Smooth muscle cell (in vitro differentiated cells): ENCODE measurements around the gene CCL4. TPM values are rescaled to one million over a fixed set of nuclear protein-coding genes. Genes with fewer than 3 reads are reported as not detected.
"Not testable (repeated sequence)": the region's sequence is repeated elsewhere in the genome, so short reads cannot be mapped to it uniquely, and the experiment has no call there.

Source experiments
- DNase-seq: peaks from one replicate; lab custom pipeline; 2025; ENCODE audit not compliant: unreplicated experiment; lab: John Stamatoyannopoulos, UW
- H2AFZ ChIP-seq: fragments of 200-600 bp; sonication (generic); 2 replicates; pipeline ENCODE4 v1.6.0; 2016; ENCODE audit warnings: antibody characterized with exemption, low read depth, mild to moderate bottlenecking
- H3F3A ChIP-seq: fragments of 200-600 bp; sonication (generic); 2 replicates; pipeline ENCODE4 v1.6.0; 2017; ENCODE audit warnings: antibody characterized with exemption, low read depth
- H3K27ac ChIP-seq: fragments of 200-600 bp; sonication (generic); 2 replicates; pipeline ENCODE4 v1.5.1; 2016; ENCODE audit warnings: low read depth, mild to moderate bottlenecking
- H3K27me3 ChIP-seq: fragments of 200-600 bp; sonication (generic); 2 replicates; pipeline ENCODE4 v1.6.1; 2016; ENCODE audit warnings: low read depth, mild to moderate bottlenecking
- H3K36me3 ChIP-seq: fragments of 200-600 bp; sonication (generic); 2 replicates; pipeline ENCODE4 v1.5.1; 2016; ENCODE audit warnings: low read depth
- H3K4me1 ChIP-seq: fragments of 200-600 bp; sonication (generic); 2 replicates; pipeline ENCODE4 v1.5.1; 2016; ENCODE audit warnings: low read depth
- H3K4me2 ChIP-seq: fragments of 200-600 bp; sonication (generic); 2 replicates; pipeline ENCODE4 v1.6.0; 2016; ENCODE audit warnings: mild to moderate bottlenecking
- H3K4me3 ChIP-seq: fragments of 200-600 bp; sonication (generic); 2 replicates; pipeline ENCODE4 v1.5.1; 2016; ENCODE audit warnings: mild to moderate bottlenecking
- H3K79me2 ChIP-seq: fragments of 200-600 bp; sonication (generic); 2 replicates; pipeline ENCODE4 v1.6.0; 2016; ENCODE audit warnings: low read depth, mild to moderate bottlenecking
- H3K9ac ChIP-seq: fragments of 200-600 bp; sonication (generic); 2 replicates; pipeline ENCODE4 v1.6.0; 2016; ENCODE audit warnings: low read depth
- H3K9me3 ChIP-seq: fragments of 200-600 bp; sonication (generic); replicated peaks from 2 replicates; pipeline ENCODE4 v1.5.1; 2016; ENCODE audit warnings: low read depth
- H4K20me1 ChIP-seq: fragments of 200-600 bp; sonication (generic); 2 replicates; pipeline ENCODE4 v1.6.0; 2016; ENCODE audit warnings: low read depth
- WGBS: methylation state at CpG from one replicate; pipeline ENCODE4 v1.1.7; 2016; ENCODE audit warnings: low lambda C conversion rate; 5-methylcytosine and 5-hydroxymethylcytosine counted together
- polyA plus RNA-seq: library from polyadenylated mRNA; unstranded; fragments of >200 nt; fragmentation: Nextera tagmentation; extraction: Ambion mirVana; gene quantifications from 2 replicates; pipeline ENCODE4 v1.2.1, GENCODE V29; 2016
- total RNA-seq: library from RNA; depleted of rRNA; stranded (reverse); fragments of >200 nt; gene quantifications from 2 replicates; pipeline ENCODE4 v1.2.3, GENCODE V29; 2014
- TF ChIP-seq, protein P1 (sequence below): fragments of 200-600 bp; sonication (generic); IDR thresholded peaks from 2 replicates; pipeline ENCODE4 v1.5.1; 2017; ENCODE audit warnings: borderline replicate concordance, mild to moderate bottlenecking, antibody characterized with exemption; ENCODE audit not compliant: insufficient read depth, poor library complexity, severe bottlenecking

CCL4 gene
- total and polyA plus RNA-seq, 2 experiments from 2014 or later = 0.81 TPM; not detected in 1

- TF ChIP-seq, protein P1, sequence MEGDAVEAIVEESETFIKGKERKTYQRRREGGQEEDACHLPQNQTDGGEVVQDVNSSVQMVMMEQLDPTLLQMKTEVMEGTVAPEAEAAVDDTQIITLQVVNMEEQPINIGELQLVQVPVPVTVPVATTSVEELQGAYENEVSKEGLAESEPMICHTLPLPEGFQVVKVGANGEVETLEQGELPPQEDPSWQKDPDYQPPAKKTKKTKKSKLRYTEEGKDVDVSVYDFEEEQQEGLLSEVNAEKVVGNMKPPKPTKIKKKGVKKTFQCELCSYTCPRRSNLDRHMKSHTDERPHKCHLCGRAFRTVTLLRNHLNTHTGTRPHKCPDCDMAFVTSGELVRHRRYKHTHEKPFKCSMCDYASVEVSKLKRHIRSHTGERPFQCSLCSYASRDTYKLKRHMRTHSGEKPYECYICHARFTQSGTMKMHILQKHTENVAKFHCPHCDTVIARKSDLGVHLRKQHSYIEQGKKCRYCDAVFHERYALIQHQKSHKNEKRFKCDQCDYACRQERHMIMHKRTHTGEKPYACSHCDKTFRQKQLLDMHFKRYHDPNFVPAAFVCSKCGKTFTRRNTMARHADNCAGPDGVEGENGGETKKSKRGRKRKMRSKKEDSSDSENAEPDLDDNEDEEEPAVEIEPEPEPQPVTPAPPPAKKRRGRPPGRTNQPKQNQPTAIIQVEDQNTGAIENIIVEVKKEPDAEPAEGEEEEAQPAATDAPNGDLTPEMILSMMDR = no peak
- 81% methylated on average over 2 of the region's 2 CpGs for WGBS
- no peak overlapping the region for H3K9ac ChIP-seq
- no peaks in the 10 kb centered on the region for H3K36me3 ChIP-seq
- H3F3A ChIP-seq = no peaks in the 10 kb centered on the region
- H3K4me2 ChIP-seq = no peak overlapping the region
- no peaks in the 10 kb centered on the region for H3K4me1 ChIP-seq
- H3K27ac ChIP-seq = no peak overlapping the region
- no peaks in the 10 kb centered on the region for H3K79me2 ChIP-seq
- H3K27me3 ChIP-seq = peaks cover 5% of the 10 kb centered on the region
- DNase-seq = no peak
- H2AFZ ChIP-seq = no peak overlapping the region
- no peaks in the 10 kb centered on the region for H4K20me1 ChIP-seq
- H3K9me3 ChIP-seq = no peaks in the 10 kb centered on the region
- H3K4me3 ChIP-seq = no peak overlapping the region
Observed at GRCh38 chr17:36071751-36072150, 31.9 kb upstream of the CCL4 start.

DNA sequence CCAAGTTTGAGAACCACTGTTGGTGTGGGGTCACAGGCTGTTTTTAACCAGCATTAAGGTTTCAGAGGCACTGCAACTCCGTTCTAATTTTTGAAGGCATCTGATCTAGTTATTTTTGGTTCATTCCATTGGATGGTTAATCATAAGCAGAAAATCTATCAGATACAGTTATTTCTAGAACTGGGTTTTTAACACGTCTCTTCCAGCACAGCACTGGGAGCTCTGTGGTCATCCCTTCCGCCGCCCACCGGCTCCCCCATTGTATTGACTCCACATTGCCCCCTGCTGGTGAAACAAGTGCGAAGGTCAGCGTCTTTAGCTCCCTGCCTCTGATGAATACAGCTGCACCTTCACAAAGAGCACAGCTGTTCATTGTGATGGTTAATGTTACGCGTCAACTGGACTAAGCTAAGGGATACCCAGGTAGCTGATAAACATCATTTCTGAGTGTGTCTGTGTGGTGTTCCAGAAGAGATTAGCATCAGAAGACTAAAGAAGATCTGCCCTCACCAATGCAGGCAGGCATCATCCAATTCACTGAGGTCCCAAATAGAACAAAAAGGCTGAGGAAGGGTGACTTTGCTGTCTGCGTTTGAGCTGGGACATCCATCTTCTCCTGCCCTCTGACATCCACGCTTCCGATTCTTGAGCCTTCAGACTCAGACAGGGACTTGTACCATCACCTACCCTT is 31.1 kb upstream of the CCL4 start:
- no peak for DNase-seq
- no peak overlapping the region for H3K4me3 ChIP-seq
- no peaks in the 10 kb centered on the region for H3K4me1 ChIP-seq
- H3K27ac ChIP-seq = no peak overlapping the region
- H3K27me3 ChIP-seq = peaks cover 5% of the 10 kb centered on the region
- no peak overlapping the region for H2AFZ ChIP-seq
- H3K4me2 ChIP-seq = no peak overlapping the region
- H3K9me3 ChIP-seq = no peaks in the 10 kb centered on the region
- TF ChIP-seq, protein P1 = peak; percentile 61
- no peaks in the 10 kb centered on the region for H3K79me2 ChIP-seq
- H4K20me1 ChIP-seq = no peaks in the 10 kb centered on the region
- no peak overlapping the region for H3K9ac ChIP-seq
- H3K36me3 ChIP-seq = no peaks in the 10 kb centered on the region
- no peaks in the 10 kb centered on the region for H3F3A ChIP-seq
- WGBS = 42% methylated on average over 12 of the region's 12 CpGs

GRCh38 chr17:36074365-36074764 is 29.3 kb upstream of the CCL4 start:
- WGBS = 90% methylated on average over 1 of the region's 1 CpG

DNA sequence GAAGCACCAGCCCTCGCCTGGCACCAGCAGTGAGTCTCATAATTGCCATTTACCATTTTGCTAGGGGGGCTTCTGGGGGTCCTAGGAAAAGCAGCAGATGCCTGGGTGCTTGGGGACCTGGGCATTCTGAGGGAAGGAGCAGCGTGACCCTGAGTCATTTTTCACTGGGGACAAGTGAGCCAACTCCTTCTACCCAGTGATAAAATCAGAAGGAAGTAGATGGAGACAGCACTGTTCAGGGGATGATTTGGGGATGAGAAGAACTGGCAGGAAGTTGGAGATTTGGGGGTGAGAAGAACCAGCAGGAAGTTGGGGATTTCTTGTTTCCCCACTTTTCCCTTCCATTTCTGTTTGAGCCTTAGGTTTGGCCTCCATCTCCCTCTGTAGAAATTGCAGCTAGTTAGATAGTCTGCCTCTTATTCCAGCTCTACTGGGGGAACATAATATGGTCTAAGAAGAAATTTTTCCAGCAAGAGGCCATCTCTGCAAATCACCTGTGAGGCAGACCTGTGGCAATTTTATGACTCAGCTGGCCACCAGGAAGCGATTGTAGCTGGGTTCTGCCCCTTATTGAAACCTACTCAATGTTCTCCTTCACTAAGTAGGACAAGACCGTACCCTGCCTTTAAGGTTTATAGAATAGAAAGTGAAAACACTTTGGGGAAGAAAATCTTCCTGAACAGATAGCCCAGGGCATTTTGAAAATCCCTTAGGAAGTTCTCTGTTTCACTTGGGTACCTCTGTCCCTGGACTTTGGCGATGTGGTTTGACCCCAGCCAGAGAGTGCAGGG is 21.8 kb upstream of the CCL4 start:
- H3K27ac ChIP-seq, H3K4me1 ChIP-seq, H3K36me3 ChIP-seq, H3K9me3 ChIP-seq, H3K4me3 ChIP-seq, H3F3A ChIP-seq, H2AFZ ChIP-seq, H3K27me3 ChIP-seq, H3K9ac ChIP-seq, DNase-seq, H3K79me2 ChIP-seq, H3K4me2 ChIP-seq, H4K20me1 ChIP-seq: not testable (repeated sequence)
- 95% methylated on average over 5 of the region's 5 CpGs for WGBS

More at GRCh38 chr17:36074365-36074764, 29.3 kb upstream of the CCL4 start:
- Histone ChIP-seq H4K20me1 (no peaks in the 10 kb centered on the region), H3K9ac (no peak overlapping the region), H3K27me3 (peaks cover 5% of the 10 kb centered on the region), H3K4me1 (no peaks in the 10 kb centered on the region), H3K79me2 (no peaks in the 10 kb centered on the region), H3K36me3 (no peaks in the 10 kb centered on the region), H2AFZ (no peak overlapping the region), H3F3A (no peaks in the 10 kb centered on the region), H3K4me2 (no peak overlapping the region), H3K27ac (no peak overlapping the region), H3K9me3 (no peaks in the 10 kb centered on the region), H3K4me3 (no peak overlapping the region)
- no peak for DNase-seq
- TF ChIP-seq, protein P1 = no peak

DNA sequence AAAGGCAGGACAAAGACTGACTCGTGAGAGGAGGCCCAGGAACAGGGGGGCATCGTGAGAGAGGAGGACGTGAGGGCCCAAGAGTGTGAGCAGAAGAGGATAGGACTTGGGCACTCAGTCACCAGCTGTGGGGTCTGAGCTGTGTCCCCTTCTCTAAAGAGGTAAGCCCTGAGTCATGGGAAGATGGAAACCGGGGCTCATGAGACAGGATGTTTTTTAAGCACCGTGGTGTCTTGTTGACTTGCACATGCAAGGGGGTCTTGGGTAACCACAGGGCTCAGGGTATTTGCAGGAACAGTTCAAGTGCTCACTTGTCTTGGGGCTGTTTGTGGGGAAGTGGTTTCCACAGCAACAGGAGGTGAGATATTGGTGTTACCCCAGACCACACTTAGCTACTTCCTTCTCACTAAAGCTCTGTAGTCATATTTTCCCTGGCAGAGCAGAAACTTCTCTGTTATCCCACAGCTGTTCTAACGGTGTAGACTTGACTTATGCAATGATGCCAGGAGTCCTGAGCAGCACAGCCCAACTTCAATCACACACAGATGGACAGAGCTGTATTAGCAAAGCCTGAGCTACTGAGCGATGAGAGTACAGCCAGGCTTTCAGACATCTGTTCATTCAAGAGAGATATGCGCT is 21.0 kb upstream of the CCL4 start:
- not testable (repeated sequence) for H3K4me2 ChIP-seq, H4K20me1 ChIP-seq, H3F3A ChIP-seq, H3K27ac ChIP-seq, H3K79me2 ChIP-seq, H3K9ac ChIP-seq, H3K4me3 ChIP-seq, H3K36me3 ChIP-seq, H2AFZ ChIP-seq, H3K9me3 ChIP-seq, DNase-seq, H3K27me3 ChIP-seq, H3K4me1 ChIP-seq
- 80% methylated on average over 8 of the region's 8 CpGs for WGBS

DNA sequence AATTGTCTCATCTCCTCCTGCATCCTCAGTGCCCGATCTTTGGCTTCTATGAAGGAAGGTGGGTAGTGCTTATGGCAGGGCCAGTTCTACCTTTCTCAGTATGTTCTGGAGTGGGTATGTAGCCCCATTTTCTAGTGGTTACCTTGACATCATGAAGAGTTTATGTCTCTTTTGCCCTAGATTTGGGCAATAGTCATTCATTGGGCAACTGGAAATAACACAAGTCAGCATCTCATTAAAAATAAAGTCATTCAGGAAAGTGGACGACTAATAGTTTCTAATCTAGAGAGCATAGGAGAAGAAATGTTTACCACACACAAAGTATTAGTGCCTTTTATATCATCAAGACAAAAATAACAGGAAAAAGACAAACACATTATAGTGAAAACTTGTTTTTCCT is 19.9 kb upstream of the CCL4 start:
- not testable (repeated sequence) for H3K9me3 ChIP-seq, H3K4me2 ChIP-seq, H2AFZ ChIP-seq, H4K20me1 ChIP-seq, H3K36me3 ChIP-seq, H3K27me3 ChIP-seq, H3K4me3 ChIP-seq, H3K27ac ChIP-seq, H3K4me1 ChIP-seq, H3K79me2 ChIP-seq, H3K9ac ChIP-seq, DNase-seq, H3F3A ChIP-seq
- WGBS = 88% methylated on average over 2 of the region's 2 CpGs
